Stimulated activated CD8-positive, alpha-beta memory T cell treated with anti-CD3 and anti-CD28 coated beads, Interleukin-7, amount 100 ng/mL, for 1 hour (primary cell): ENCODE measurements around the gene SLC7A10.
"Not testable (repeated sequence)": the region's sequence is repeated elsewhere in the genome, so short reads cannot be mapped to it uniquely, and the experiment has no call there.

ENCODE experiments used
- DNase-seq, 2 donors: peaks; one replicate each; pipeline ENCODE4 v3.0.0-alpha.2; 2020; ENCODE audit warnings: low read depth in 2 of 2

The SLC7A10 gene

DNA sequence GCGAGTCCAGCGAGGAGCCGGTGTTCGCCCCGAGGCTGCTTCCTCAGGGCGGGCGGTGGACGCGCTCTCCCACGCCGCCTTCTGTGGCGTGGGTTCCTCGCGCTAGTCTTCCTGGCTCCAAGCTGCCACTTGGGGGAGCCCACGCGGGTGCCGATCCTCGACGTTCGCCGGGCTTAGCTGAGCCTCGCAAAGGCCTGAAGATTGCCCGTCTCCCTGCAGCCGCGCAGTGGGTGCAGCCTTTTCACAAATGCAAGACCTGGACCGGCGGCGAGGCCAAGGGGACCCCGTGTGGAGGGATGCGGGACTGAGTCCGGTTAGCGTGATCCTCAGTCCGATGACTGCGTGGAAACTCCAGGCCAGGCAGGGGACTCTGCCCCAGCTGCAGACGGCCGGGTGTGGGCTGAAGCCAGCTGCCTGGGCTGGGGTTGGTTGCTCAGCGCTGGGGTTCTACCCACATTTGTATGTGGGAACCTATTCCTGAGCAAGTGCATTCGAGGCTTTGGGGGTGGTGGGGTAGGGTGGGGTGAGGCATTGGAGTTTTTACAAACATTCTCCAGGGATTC, 48.2 kb downstream of the SLC7A10 start:
- peak; percentile 51 to 52 for DNase-seq

DNA sequence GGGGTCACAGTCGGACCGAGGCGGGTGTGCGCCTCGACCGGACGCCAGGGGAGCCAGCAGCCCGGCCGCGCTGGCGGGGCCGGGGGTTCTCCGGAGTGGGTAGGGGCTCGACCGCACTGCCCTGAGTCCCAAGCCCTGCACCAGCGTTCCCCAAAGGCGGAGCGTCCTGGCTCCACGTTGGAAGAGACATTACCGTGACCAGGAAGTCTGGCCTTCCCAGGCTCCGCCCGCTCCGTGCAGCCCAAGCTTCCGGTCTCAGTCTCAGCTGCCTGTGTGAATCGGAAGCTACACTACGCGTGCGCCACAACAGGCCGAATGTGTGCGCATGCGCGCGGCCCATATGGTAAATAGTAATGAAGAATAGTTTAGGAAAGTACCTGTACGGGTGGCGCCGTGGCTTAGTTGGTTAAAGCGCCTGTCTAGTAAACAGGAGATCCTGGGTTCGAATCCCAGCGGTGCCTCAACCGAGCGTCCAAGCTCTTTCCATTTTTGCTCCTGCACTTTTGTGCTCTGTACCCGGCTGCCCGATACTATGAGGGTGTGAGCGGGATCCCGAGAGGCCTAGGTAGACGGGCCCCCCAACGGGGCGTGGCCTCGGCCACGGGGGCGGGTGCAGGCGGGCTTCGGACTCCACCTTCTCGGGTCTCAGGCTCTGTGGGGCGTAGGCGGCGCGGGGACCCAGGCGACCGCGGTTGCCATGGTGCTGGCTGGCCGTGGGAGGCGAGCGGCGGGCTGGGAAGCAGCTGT, 48.8 kb downstream of the SLC7A10 start:
- peak; percentile 91 to 95 for DNase-seq

DNA sequence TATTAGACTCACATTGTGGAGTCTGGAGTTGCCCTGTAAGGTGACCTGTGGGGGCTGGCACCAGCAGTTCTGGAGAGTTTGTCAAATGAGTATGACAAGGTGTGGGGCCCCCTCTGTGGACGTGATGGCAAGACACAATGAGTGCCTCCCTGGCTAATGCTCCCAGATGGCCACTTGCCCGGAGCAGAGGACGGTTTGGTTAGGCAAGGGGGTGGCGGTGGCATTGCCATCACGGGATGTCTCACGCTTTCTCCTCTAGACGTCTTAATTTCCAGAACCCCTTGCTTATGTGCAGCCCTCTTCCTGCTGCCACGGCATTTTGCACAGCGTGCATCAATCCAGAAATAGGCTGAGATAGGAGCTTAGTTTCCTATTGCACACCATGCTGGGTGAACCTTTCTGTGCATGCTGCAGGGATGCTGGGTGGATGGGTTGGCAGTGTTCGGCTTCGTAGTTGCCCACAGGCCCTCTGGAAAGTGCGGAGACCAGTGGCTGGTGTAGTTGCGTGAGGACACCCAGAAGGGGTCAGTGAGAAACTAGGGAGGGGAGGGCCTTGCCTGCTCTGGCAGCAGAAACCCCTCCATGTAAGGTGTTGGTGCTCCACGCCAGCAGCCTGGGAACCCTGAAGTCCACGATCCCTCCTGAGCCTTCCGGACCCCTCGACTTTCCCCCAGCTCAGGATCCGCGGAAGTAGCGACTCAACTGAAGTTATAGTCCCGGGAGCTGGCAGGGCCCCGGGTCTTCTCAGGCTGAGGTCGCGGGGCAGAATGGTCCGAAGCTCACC, 49.6 kb downstream of the SLC7A10 start:
- no peak for DNase-seq

DNA sequence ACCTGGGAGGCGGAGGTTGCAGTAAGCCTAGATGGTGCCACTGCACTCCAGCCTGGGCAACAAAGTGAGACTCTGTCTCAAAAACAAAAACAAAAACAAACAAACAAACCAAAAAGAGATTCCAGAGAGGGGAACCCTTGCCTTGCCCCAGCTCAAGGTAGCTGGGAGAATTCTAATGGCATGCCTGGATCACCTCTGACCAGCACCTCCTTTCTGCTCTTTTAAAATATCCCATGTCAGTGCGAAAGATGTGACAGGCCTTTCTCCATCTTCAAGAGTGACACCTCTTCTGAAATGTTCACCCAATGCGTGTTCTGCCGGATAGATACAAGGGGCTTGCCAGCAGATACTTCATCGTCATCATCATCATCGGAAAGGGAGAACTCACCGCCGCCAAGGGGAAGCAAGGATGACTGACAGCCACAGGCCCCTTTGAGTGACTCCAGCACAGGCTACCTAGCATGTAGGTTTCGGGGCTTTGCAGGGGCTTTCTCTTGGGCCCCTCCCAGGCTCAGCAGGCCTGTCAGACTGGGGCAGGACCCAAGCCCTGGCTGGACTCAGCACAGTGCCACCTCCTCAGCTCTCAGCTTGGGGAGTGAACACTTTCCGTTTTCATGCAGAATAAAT, 50.4 kb downstream of the SLC7A10 start:
- no peak for DNase-seq

DNA sequence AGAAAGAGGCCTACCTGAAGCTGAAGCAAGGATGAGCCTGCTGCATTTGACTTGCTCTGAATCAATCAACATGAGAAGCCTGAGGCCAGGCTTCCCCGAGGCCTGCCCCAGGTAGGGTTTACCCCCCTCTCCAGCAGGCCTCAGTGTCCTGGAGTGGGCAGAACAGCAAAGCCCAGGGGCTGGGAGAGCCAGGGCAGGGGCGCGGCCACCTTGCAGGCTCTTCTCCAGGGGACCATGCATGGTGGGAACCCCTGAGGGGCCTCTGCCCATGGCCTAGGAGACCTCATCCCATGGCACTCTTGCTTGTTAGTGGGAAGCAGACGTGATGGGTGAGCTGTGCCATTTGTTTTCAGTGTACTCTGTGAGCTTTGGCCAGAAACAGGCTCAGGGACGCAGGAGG, 51.5 kb downstream of the SLC7A10 start:
- no peak for DNase-seq

DNA sequence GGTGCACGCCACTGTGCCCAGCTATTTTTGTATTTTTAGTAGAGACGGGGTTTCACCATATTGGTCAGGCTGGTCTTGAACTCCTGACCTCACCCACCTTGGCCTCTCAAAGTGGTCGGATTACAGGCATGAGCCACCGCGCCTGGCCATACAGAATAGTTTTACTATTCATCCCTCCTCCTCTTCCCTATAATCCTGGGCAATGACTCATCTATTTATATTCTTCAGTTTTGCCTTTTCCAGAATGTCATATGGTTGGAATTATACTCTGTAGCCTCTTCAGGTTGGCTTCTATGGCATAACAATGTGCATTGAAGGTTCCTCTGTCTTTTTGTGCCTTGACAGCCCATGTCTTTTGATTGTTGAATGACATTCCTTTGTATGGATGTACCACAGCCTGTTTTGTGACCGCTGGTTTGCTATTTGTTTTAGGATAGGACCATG, 53.7 kb downstream of the SLC7A10 start:
- DNase-seq = no peak

DNA sequence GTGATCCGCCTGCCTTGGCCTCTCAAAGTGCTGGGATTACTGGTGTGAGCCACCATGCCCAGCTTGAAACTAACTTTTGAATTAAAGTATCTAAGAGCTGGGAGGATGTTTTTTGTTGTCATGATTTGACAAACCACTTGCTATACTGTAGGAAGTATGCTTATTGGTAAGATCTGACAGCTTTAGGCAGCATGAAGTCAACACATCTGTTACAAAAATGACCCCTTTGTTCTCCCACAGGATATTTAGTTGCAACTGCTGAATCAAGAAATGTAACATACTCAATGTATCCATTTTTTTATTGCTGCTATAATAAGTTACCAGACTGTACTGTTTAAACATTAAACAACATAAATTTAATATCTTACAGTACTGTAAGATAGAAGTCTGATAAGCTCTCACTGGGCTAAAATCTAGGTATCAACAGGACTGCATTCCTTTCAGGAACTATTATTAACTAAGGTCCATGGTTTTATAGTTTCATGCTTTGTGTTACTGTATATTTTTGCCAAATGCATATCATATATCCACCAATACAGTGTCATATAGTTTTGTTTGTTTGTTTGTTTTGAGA, 54.3 kb downstream of the SLC7A10 start:
- DNase-seq = no peak

DNA sequence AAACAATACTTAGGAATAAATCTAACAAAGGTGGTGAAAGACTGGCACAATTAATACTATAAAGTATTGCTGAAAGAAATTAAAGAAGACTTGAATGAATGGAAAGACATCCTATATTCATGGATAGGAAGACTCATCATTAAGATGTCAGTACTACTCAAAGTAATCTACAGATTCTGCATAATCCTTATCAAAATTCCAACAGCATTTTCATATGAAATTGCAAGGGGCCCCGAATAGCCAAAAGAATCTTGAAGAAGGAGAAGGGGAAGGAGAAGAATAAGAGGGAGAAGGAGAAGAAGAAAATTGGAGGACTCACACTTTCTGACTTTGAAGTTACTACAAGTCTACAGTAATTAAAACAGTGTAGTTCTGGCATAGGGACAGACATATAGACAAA, 57.1 kb downstream of the SLC7A10 start:
- no peak for DNase-seq

DNA sequence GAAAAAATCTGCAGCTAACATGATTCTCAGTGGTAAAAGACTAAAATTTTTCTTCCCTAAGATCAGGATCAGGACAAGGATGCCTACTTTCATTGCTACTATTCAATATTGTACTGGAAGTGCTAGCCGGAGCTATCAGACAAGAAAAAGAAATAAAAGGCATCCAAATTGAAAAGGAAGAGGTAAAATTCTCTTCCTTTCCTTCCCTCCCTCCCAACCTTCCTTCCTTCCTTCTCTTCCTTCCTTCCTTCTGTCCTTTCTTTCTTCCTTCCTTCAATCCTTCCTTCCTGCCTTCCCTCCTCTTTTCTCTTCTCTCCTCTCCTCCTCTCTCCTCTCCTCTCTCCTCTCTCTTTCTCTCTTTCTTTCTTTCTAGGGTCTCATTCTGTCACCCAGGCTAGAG, 58.2 kb downstream of the SLC7A10 start:
- no peak for DNase-seq

DNA sequence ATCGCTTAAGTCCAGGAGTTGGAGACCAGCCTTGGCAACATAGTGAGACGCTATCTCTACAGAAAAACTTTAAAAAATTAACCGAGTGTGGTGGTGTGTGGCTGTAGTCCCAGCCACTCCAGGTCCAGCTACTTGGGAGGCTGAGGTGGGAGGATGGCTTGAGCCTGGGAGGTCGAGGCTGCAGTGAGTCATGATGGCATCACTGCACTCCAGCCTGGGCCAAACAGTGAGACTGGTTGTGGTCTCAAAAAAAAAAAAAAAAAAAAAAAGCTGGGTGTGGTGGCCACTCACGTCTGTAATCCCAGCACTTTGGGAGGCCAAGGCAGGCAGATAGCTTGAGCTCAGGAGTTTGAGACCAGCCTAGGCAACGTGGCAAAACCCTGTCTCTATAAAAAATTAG, 59.6 kb downstream of the SLC7A10 start:
- not testable (repeated sequence) for DNase-seq

DNA sequence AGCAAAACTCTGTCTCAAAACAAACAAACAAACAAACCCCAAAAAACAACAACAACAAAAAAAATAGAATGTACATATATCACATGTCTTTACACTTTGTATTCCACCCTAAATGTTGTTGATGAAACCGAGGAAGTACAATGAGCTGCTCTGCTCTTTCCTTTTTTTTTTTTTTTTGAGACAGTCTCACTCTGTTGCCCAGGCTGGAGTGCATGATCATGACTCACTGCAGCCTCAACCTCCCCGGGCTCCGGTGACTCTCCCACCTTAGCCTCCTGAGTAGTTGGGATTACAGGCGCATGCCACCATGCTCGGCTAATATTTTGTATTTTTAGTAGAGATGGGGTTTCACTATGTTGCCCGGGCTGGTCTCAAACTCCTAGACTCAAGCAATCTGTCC, 62.2 kb downstream of the SLC7A10 start:
- no peak for DNase-seq

DNA sequence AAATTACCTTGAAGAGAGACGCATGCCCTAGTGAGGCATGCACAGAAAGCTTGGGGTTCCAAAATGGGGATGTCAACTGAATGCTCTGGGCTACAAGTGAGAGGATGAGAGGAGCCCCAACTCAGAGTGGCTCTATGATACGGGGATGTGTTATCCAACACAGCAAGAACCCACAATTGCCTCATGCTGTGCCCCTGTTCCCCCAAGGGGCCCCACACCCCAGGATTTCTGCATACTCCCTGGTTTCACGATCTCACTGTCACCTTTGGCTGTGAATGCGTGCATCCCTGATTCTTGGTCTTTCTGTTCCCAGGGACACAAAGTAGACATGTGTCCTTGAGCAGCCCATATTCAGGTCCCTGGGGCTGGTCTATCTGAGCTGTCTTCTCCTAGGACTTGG, 64.4 kb downstream of the SLC7A10 start:
- no peak for DNase-seq

DNA sequence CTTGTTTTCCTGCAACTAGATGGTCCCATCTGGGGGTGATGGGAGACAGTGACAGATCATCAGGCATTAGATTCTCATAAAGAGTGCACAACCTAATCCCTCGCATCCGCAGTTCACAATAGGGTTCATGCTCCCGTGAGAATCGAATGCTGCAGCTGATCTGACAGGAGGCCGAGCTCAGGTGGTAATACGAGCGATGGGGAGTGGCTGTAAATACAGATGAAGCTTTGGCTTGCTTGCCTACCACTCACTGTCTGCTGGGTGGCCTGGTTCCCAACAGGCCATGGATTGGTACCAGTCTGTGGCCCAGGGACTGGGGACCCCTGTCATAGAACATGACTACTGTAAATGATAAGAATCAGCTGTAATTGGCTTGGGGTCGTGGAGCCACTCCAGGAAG, 65.8 kb downstream of the SLC7A10 start:
- no peak for DNase-seq

DNA sequence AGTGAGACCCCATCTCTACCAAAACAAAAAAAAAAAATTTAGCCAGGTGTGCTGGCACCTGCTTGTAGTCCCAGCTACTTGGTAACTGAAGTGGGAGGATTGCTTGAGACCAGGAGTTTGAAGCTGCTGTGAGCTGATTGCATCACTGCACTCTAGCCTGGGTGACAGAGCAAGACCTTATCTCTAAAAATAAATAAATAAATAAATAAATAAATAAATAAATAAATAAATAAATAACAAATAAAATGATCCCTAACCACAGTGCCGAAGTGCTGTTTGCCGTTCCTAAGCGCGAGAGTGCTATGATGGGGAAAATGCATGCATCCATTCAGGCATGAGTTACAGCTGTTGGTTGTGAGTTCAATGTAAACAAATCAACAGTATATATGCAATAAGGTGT, 66.5 kb downstream of the SLC7A10 start:
- DNase-seq = no peak
